ENCODE measurements around the gene DIMT1. TPM values are rescaled to one million over a fixed set of nuclear protein-coding genes. Genes with fewer than 3 reads are reported as not detected.
A peak's percentile ranks its signal among the peaks of the same experiment; 100 is the strongest.

Gene DIMT1
- total RNA-seq, 1 donor from 2014 or later, result 23.4 TPM

- Histone ChIP-seq H3K4me3 (ENCODE audit: low read depth, low read length) (peak within 1 kb of the TSS; percentile 87), H3K27me3 (ENCODE audit: control insufficient read depth, insufficient read depth, low read length) (no peaks in the 10 kb centered on the region), H3K36me3 (ENCODE audit: control insufficient read depth, insufficient read depth, low read length) (no peaks in the 10 kb centered on the region)
- peak; percentile 96 for DNase-seq (ENCODE audit: low read depth)
- no peak for TF ChIP-seq CTCF (IDR thresholded peaks at IDR 0.05; ENCODE audit: insufficient read depth, low read length, poor library complexity, severe bottlenecking)
Observed at GRCh38 chr5:62412549-62413329, 9.0 kb upstream of the DIMT1 start, which contains the start of gene IPO11. TSS of gene IPO11 (plus strand) at chr5:62412763. CDS start at chr5:62437280, 24,517 bp downstream.

- Histone ChIP-seq H3K4me3 (ENCODE audit: low read depth, low read length) (no peak overlapping the region), H3K36me3 (ENCODE audit: control insufficient read depth, insufficient read depth, low read length) (no peaks in the 10 kb centered on the region), H3K27me3 (ENCODE audit: control insufficient read depth, insufficient read depth, low read length) (no peaks in the 10 kb centered on the region)
- no peak for TF ChIP-seq CTCF (IDR thresholded peaks at IDR 0.05; ENCODE audit: insufficient read depth, low read length, poor library complexity, severe bottlenecking)
- DNase-seq (ENCODE audit: low read depth), result no peak
Observed at GRCh38 chr5:62395210-62395950, 8.3 kb downstream of the DIMT1 start.

GRCh38 chr5:62386824-62387223, 16.9 kb downstream of the DIMT1 start:
- Histone ChIP-seq H3K27me3 (ENCODE audit: control insufficient read depth, insufficient read depth, low read length) (no peaks in the 10 kb centered on the region), H3K4me3 (ENCODE audit: low read depth, low read length) (no peak overlapping the region), H3K36me3 (ENCODE audit: control insufficient read depth, insufficient read depth, low read length) (peaks cover 2% of the 10 kb centered on the region)
- no peak for TF ChIP-seq CTCF (IDR thresholded peaks at IDR 0.05; ENCODE audit: insufficient read depth, low read length, poor library complexity, severe bottlenecking)
- DNase-seq (ENCODE audit: low read depth), result no peak

- no peak overlapping the region for H3K4me3 ChIP-seq (ENCODE audit: low read depth, low read length)
- DNase-seq (ENCODE audit: low read depth), result no peak
- peaks cover 2% of the 10 kb centered on the region for H3K36me3 ChIP-seq (ENCODE audit: control insufficient read depth, insufficient read depth, low read length)
- H3K27me3 ChIP-seq (ENCODE audit: control insufficient read depth, insufficient read depth, low read length), result no peaks in the 10 kb centered on the region
- TF ChIP-seq CTCF (IDR thresholded peaks at IDR 0.05; ENCODE audit: insufficient read depth, low read length, poor library complexity, severe bottlenecking), result no peak
Observed at GRCh38 chr5:62385816-62386400, 17.8 kb downstream of the DIMT1 start.

GRCh38 chr5:62385131-62385530, 18.6 kb downstream of the DIMT1 start:
- DNase-seq (ENCODE audit: low read depth), result no peak
- TF ChIP-seq CTCF (IDR thresholded peaks at IDR 0.05; ENCODE audit: insufficient read depth, low read length, poor library complexity, severe bottlenecking), result no peak
- Histone ChIP-seq H3K36me3 (ENCODE audit: control insufficient read depth, insufficient read depth, low read length) (peaks cover 2% of the 10 kb centered on the region), H3K4me3 (ENCODE audit: low read depth, low read length) (no peak overlapping the region), H3K27me3 (ENCODE audit: control insufficient read depth, insufficient read depth, low read length) (no peaks in the 10 kb centered on the region)

Measured in kidney epithelial cell (primary cell).